AG09309 (cell line): ENCODE results near the gene ZNF618.

Source experiments
- DNase-seq: peaks from one replicate; pipeline ENCODE4 v3.0.0-alpha.2; 2010; ENCODE audit warnings: low read depth
- H3K4me3 ChIP-seq: 2 replicates; pipeline ENCODE4 v1.5.1; 2011; ENCODE audit warnings: mild to moderate bottlenecking, low read depth, low read length, moderate library complexity; ENCODE audit not compliant: control insufficient read depth
- CTCF ChIP-seq: IDR thresholded peaks from 2 replicates; pipeline ENCODE4 v1.5.1; 2011; ENCODE audit warnings: mild to moderate bottlenecking, low read depth, low read length, inconsistent platforms; ENCODE audit not compliant: insufficient read depth, control insufficient read depth; ENCODE audit errors: missing control alignments

The ZNF618 gene

GRCh38 chr9:113872485-113873143, 3.5 kb upstream of the ZNF618 start:
- no peak for TF ChIP-seq CTCF

GRCh38 chr9:113873446-113873845, 2.7 kb upstream of the ZNF618 start:
- DNase-seq: no peak
- TF ChIP-seq CTCF: no peak

More at GRCh38 chr9:113872485-113873143, 3.5 kb upstream of the ZNF618 start:
- DNase-seq: no peak
- no peak overlapping the region for H3K4me3 ChIP-seq

GRCh38 chr9:113873926-113874325, 2.2 kb upstream of the ZNF618 start:
- H3K4me3 ChIP-seq: no peak overlapping the region
- TF ChIP-seq CTCF: no peak
- no peak for DNase-seq

More at GRCh38 chr9:113873446-113873845, 2.7 kb upstream of the ZNF618 start:
- H3K4me3 ChIP-seq: no peak overlapping the region

- DNase-seq: no peak
- H3K4me3 ChIP-seq: peak overlapping the region; percentile 49
- TF ChIP-seq CTCF: no peak
Observed at GRCh38 chr9:113875459-113876150, 504 bp upstream of the ZNF618 start.

- TF ChIP-seq CTCF: no peak
- DNase-seq: no peak
- H3K4me3 ChIP-seq: peak overlapping the region; percentile 56
Observed at GRCh38 chr9:113876993-113877368, 872 bp downstream of the ZNF618 start.

- no peak for TF ChIP-seq CTCF
- no peak for DNase-seq
- H3K4me3 ChIP-seq: no peak overlapping the region
Observed at GRCh38 chr9:113879318-113879717, 3.2 kb downstream of the ZNF618 start.
